Smooth muscle cell (in vitro differentiated cells): ENCODE data around the gene OCEL1. TPM values are rescaled to one million over a fixed set of nuclear protein-coding genes. Genes with fewer than 3 reads are reported as not detected.
A peak's percentile ranks its signal among the peaks of the same experiment; 100 is the strongest.

Experiments used
- DNase-seq: peaks from one replicate; lab custom pipeline; 2025; ENCODE audit not compliant: unreplicated experiment; lab: John Stamatoyannopoulos, UW
- H2AFZ ChIP-seq: fragments of 200-600 bp; sonication (generic); 2 replicates; pipeline ENCODE4 v1.6.0; 2016; ENCODE audit warnings: antibody characterized with exemption, low read depth, mild to moderate bottlenecking
- H3F3A ChIP-seq: fragments of 200-600 bp; sonication (generic); 2 replicates; pipeline ENCODE4 v1.6.0; 2017; ENCODE audit warnings: antibody characterized with exemption, low read depth
- H3K27ac ChIP-seq: fragments of 200-600 bp; sonication (generic); 2 replicates; pipeline ENCODE4 v1.5.1; 2016; ENCODE audit warnings: low read depth, mild to moderate bottlenecking
- H3K27me3 ChIP-seq: fragments of 200-600 bp; sonication (generic); 2 replicates; pipeline ENCODE4 v1.6.1; 2016; ENCODE audit warnings: low read depth, mild to moderate bottlenecking
- H3K36me3 ChIP-seq: fragments of 200-600 bp; sonication (generic); 2 replicates; pipeline ENCODE4 v1.5.1; 2016; ENCODE audit warnings: low read depth
- H3K4me1 ChIP-seq: fragments of 200-600 bp; sonication (generic); 2 replicates; pipeline ENCODE4 v1.5.1; 2016; ENCODE audit warnings: low read depth
- H3K4me2 ChIP-seq: fragments of 200-600 bp; sonication (generic); 2 replicates; pipeline ENCODE4 v1.6.0; 2016; ENCODE audit warnings: mild to moderate bottlenecking
- H3K4me3 ChIP-seq: fragments of 200-600 bp; sonication (generic); 2 replicates; pipeline ENCODE4 v1.5.1; 2016; ENCODE audit warnings: mild to moderate bottlenecking
- H3K79me2 ChIP-seq: fragments of 200-600 bp; sonication (generic); 2 replicates; pipeline ENCODE4 v1.6.0; 2016; ENCODE audit warnings: low read depth, mild to moderate bottlenecking
- H3K9ac ChIP-seq: fragments of 200-600 bp; sonication (generic); 2 replicates; pipeline ENCODE4 v1.6.0; 2016; ENCODE audit warnings: low read depth
- H3K9me3 ChIP-seq: fragments of 200-600 bp; sonication (generic); replicated peaks from 2 replicates; pipeline ENCODE4 v1.5.1; 2016; ENCODE audit warnings: low read depth
- H4K20me1 ChIP-seq: fragments of 200-600 bp; sonication (generic); 2 replicates; pipeline ENCODE4 v1.6.0; 2016; ENCODE audit warnings: low read depth
- CTCF ChIP-seq: fragments of 200-600 bp; sonication (generic); IDR thresholded peaks from 2 replicates; pipeline ENCODE4 v1.5.1; 2017; ENCODE audit warnings: borderline replicate concordance, mild to moderate bottlenecking, antibody characterized with exemption; ENCODE audit not compliant: insufficient read depth, poor library complexity, severe bottlenecking
- WGBS: methylation state at CpG from one replicate; pipeline ENCODE4 v1.1.7; 2016; ENCODE audit warnings: low lambda C conversion rate; 5-methylcytosine and 5-hydroxymethylcytosine counted together
- polyA plus RNA-seq: library from polyadenylated mRNA; unstranded; fragments of >200 nt; fragmentation: Nextera tagmentation; extraction: Ambion mirVana; gene quantifications from 2 replicates; pipeline ENCODE4 v1.2.1, GENCODE V29; 2016
- total RNA-seq: library from RNA; depleted of rRNA; stranded (reverse); fragments of >200 nt; gene quantifications from 2 replicates; pipeline ENCODE4 v1.2.3, GENCODE V29; 2014

Gene OCEL1
- total and polyA plus RNA-seq, 2 experiments from 2014 or later = 2.9 to 34.9 TPM

- Histone ChIP-seq H3K4me2 (peak overlapping the region; percentile 86), H3K9me3 (no peaks in the 10 kb centered on the region), H3K9ac (no peak overlapping the region), H3F3A (peaks cover 17% of the 10 kb centered on the region), H4K20me1 (peaks cover 66% of the 10 kb centered on the region), H3K27me3 (no peaks in the 10 kb centered on the region), H3K4me3 (peak overlapping the region; percentile 67), H3K4me1 (peaks cover 11% of the 10 kb centered on the region), H3K36me3 (no peaks in the 10 kb centered on the region), H3K27ac (no peak overlapping the region), H3K79me2 (peaks cover 67% of the 10 kb centered on the region), H2AFZ (no peak overlapping the region)
- TF ChIP-seq CTCF = no peak
- DNase-seq = no peak
- WGBS = 54% methylated on average over 6 of the region's 8 CpGs
Observed at GRCh38 chr19:17242431-17243208, 16.6 kb downstream of the OCEL1 start.

GRCh38 chr19:17243211-17243829 is 17.3 kb downstream of the OCEL1 start:
- Histone ChIP-seq H4K20me1 (peaks cover 59% of the 10 kb centered on the region), H3K27me3 (no peaks in the 10 kb centered on the region), H3K79me2 (peaks cover 62% of the 10 kb centered on the region), H3K9ac (peak overlapping the region; percentile 19), H3F3A (peaks cover 10% of the 10 kb centered on the region), H3K4me3 (peak overlapping the region; percentile 67), H2AFZ (no peak overlapping the region), H3K4me1 (peaks cover 18% of the 10 kb centered on the region), H3K36me3 (no peaks in the 10 kb centered on the region), H3K27ac (peak overlapping the region; percentile 14), H3K9me3 (no peaks in the 10 kb centered on the region), H3K4me2 (peak overlapping the region; percentile 86)
- 29% methylated on average over 8 of the region's 8 CpGs for whole genome bisulfite sequencing
- no peak for TF ChIP-seq CTCF
- no peak for DNase-seq

GRCh38 chr19:17243830-17244617 is 18.0 kb downstream of the OCEL1 start:
- Histone ChIP-seq H3K9ac (peak overlapping the region; percentile 19), H3F3A (peaks cover 4% of the 10 kb centered on the region), H3K4me1 (peaks cover 24% of the 10 kb centered on the region), H3K9me3 (no peaks in the 10 kb centered on the region), H3K4me2 (peak overlapping the region; percentile 86), H4K20me1 (peaks cover 52% of the 10 kb centered on the region), H3K79me2 (peaks cover 55% of the 10 kb centered on the region), H3K27me3 (no peaks in the 10 kb centered on the region), H3K4me3 (peak overlapping the region; percentile 67), H3K36me3 (no peaks in the 10 kb centered on the region), H3K27ac (peak overlapping the region; percentile 14), H2AFZ (peak overlapping the region; percentile 5)
- 2% methylated on average over 41 of the region's 52 CpGs for WGBS
- DNase-seq = no peak
- TF ChIP-seq CTCF = no peak
